ENCODE measurements around the gene NXPE1.

Gene NXPE1

GRCh38 chr11:114606003-114606801 lies 46.5 kb upstream of the NXPE1 start:
- no peaks in the 10 kb centered on the region for H3K27me3 ChIP-seq (ENCODE audit: insufficient read depth, poor library complexity, severe bottlenecking)
- no peak overlapping the region for H3K4me3 ChIP-seq (replicated peaks; ENCODE audit: insufficient read depth, low read length)
- no peak for DNase-seq (ENCODE audit: low read depth in 1 of 2, low spot score in 1 of 2)
- no peak overlapping the region for H3K27ac ChIP-seq (replicated peaks)
- TF ChIP-seq GABPA (IDR thresholded peaks at IDR 0.05; ENCODE audit: low read depth): no peak
- no peak for TF ChIP-seq REST (IDR thresholded peaks at IDR 0.05; ENCODE audit: insufficient replicate concordance, low read depth)
- no peak for TF ChIP-seq SPI1 (IDR thresholded peaks at IDR 0.05; ENCODE audit: borderline replicate concordance, low read depth)
- TF ChIP-seq CTCF (IDR thresholded peaks at IDR 0.05; ENCODE audit: insufficient read depth, low read length): no peak
- no peak for TF ChIP-seq POLR2AphosphoS5 (IDR thresholded peaks at IDR 0.05; ENCODE audit: low read depth)

- H3K27me3 ChIP-seq (ENCODE audit: insufficient read depth, poor library complexity, severe bottlenecking): no peaks in the 10 kb centered on the region
- no peak overlapping the region for H3K4me3 ChIP-seq (replicated peaks; ENCODE audit: insufficient read depth, low read length)
- TF ChIP-seq GABPA (IDR thresholded peaks at IDR 0.05; ENCODE audit: low read depth): no peak
- TF ChIP-seq POLR2AphosphoS5 (IDR thresholded peaks at IDR 0.05; ENCODE audit: low read depth): no peak
- TF ChIP-seq SPI1 (IDR thresholded peaks at IDR 0.05; ENCODE audit: borderline replicate concordance, low read depth): no peak
- no peak for TF ChIP-seq CTCF (IDR thresholded peaks at IDR 0.05; ENCODE audit: insufficient read depth, low read length)
- no peak for TF ChIP-seq REST (IDR thresholded peaks at IDR 0.05; ENCODE audit: insufficient replicate concordance, low read depth)
- DNase-seq (ENCODE audit: low read depth in 1 of 2, low spot score in 1 of 2): no peak
- H3K27ac ChIP-seq (replicated peaks): no peak overlapping the region
Observed at GRCh38 chr11:114605370-114605769, 45.7 kb upstream of the NXPE1 start.

- Histone ChIP-seq H3K4me3 (replicated peaks; ENCODE audit: insufficient read depth, low read length) (no peak overlapping the region), H3K27me3 (ENCODE audit: insufficient read depth, poor library complexity, severe bottlenecking) (no peaks in the 10 kb centered on the region), H3K27ac (replicated peaks) (no peak overlapping the region)
- TF ChIP-seq GABPA (IDR thresholded peaks at IDR 0.05; ENCODE audit: low read depth) (no peak), CTCF (IDR thresholded peaks at IDR 0.05; ENCODE audit: insufficient read depth, low read length) (no peak)
- no peak for DNase-seq (ENCODE audit: low read depth in 1 of 2, low spot score in 1 of 2)
Observed at GRCh38 chr11:114604886-114605285, 45.2 kb upstream of the NXPE1 start.

Measured in HL-60 (cell line).